ENCODE measurements around the gene VAMP4.
"Not testable (repeated sequence)": the region's sequence is repeated elsewhere in the genome, so short reads cannot be mapped to it uniquely, and the experiment has no call there.

Gene VAMP4

DNA sequence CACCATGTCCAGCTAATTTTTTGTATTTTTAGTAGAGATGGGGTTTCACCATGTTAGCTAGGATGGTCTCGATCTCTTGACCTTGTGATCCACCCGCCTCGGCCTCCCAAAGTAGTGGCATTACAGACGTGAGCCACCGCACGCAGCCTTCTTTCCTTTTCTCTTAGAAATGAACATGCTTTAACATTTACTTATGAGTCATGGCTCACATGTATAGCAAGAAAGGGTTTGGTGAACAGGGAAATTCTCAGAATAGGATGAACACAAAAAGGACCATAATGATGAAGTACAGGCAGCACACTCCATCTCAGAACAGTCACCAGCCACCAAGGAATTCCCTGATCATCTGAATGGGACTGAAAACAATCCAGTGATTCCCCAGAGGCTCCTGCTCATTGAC lies 9.4 kb upstream of the VAMP4 start:
- no peak for DNase-seq (ENCODE audit: low read depth)

GRCh38 chr1:171748651-171749050 lies 6.8 kb upstream of the VAMP4 start:
- DNase-seq (ENCODE audit: low read depth): no peak

- no peak for DNase-seq (ENCODE audit: low read depth)
These were observed 3.1 kb upstream of the VAMP4 start for GRCh38 chr1:171744986-171745385.

GRCh38 chr1:171743081-171743870 lies 1.4 kb upstream of the VAMP4 start:
- peak; percentile 75 for DNase-seq (ENCODE audit: low read depth)

DNA sequence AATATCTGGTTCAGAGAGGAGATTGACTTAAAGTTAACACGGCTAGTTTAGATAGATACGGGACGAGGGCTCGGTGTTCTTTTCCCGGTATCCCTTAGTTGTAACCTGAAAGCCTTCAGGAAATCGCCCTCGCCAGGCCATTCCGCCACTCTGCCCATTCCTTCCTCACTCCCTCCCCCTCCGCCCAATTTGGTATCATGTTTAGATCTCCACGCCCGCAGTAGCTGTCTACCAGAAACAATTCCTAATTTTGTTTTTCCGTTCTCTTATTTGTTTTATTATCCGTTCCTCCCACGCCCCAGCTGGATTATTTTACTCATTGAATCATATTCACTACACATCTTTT lies 685 bp upstream of the VAMP4 start:
- DNase-seq (ENCODE audit: low read depth): peak; percentile 62

GRCh38 chr1:171740987-171741871 lies 636 bp downstream of the VAMP4 start:
- peak; percentile 45 for DNase-seq (ENCODE audit: low read depth)

- peak; percentile 23 for DNase-seq (ENCODE audit: low read depth)
These were observed 1.5 kb downstream of the VAMP4 start for GRCh38 chr1:171740356-171740863.

DNA sequence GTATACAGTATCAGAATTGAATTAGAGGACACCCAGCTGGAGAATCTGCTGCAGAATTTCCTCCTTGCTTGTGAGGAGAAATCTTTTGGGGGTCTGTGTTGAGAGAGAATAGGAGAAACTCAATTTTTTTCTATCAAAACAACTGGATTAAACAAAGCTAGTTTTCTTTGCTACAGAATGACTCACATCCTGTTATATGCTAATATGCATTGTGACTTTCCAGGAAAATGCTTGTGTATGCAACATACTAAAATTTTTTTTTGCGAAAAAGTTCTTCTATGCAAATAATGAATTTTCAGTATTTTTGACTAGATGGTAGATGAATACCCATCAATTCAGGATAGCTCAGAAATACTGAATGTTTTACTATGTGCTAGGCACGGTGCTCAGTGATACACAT lies 2.2 kb downstream of the VAMP4 start:
- DNase-seq (ENCODE audit: low read depth): peak; percentile 35

DNA sequence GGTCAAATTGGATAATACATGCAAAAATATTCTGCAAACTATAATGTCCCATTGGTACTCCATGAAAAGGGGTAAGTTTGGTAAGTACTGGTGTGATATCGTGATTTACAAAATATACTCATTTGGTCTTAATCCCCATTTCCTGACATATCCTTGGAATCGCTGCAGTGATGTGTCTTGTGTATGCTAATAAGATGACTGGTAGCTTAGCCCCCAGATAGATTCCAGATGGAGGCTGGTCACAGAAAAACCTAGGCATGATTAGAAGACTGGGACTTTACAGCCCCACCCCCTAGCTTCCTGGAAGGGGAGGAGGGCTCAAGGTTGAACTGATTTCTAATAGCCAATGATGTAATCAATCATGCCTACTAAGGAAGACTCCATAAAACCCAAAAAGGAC lies 3.0 kb downstream of the VAMP4 start:
- DNase-seq (ENCODE audit: low read depth): peak; percentile 26

DNA sequence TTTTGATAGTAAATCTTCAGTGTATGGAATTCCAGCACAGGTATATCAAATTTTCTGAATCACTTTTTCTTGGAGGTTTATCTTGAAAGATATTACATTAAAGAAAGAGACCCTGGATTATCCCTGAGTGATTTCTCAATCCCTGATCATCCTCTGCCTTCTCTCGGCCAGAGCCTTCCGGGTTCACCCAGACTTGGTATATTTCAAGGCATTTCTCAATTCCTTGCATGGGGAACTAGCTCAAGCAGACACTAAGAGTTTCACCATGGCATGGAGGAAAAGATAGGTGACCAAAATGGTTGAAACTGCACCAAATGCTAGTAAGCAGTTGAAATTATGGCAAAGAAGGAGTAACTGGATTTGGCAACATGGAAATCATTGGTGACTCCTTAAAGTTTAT lies 5.7 kb downstream of the VAMP4 start:
- no peak for DNase-seq (ENCODE audit: low read depth)

- peak; percentile 14 for DNase-seq (ENCODE audit: low read depth)
These were observed 11.8 kb downstream of the VAMP4 start for GRCh38 chr1:171730052-171730451.

GRCh38 chr1:171727778-171728177 lies 14.1 kb downstream of the VAMP4 start:
- DNase-seq (ENCODE audit: low read depth): no peak

- not testable (repeated sequence) for DNase-seq (ENCODE audit: low read depth)
These were observed 18.7 kb downstream of the VAMP4 start for GRCh38 chr1:171723180-171723579.

DNA sequence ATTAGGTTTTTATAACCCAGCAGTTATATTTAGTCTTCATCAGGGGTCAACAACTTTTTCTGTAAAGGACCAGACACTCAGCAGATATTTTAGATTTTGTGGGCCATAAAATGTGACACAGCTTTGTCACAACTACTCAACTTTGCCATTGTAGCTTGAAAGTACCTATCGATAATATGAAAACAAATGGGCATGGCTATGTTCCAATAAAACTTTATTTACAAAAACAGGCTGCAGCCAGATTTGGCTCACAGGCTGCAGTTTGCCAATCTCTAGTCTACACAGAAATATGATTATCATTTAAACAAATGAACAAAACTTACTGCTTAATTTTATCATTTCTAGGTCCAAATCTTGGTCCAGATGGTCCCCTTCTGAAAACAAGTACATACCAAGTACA lies 23.0 kb downstream of the VAMP4 start:
- DNase-seq (ENCODE audit: low read depth): no peak

DNA sequence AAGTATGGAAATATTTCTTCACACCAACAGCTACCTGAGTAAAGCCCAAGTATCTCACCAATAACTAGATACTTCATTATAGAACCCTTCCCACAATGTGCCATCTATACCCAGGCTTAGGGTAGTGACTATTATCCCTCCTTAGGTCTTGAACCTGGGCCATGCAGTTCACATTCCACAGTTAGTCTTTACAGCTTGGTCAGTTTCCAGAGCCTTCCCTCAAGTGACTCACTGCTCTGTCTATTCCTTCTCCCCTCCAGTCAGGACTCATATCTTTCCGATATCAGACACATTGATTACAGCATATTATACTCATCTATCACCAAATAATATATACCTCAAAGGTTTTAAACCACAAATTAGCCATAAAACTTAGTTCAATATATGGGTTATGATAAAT lies 23.6 kb downstream of the VAMP4 start:
- peak; percentile 49 for DNase-seq (ENCODE audit: low read depth)

DNA sequence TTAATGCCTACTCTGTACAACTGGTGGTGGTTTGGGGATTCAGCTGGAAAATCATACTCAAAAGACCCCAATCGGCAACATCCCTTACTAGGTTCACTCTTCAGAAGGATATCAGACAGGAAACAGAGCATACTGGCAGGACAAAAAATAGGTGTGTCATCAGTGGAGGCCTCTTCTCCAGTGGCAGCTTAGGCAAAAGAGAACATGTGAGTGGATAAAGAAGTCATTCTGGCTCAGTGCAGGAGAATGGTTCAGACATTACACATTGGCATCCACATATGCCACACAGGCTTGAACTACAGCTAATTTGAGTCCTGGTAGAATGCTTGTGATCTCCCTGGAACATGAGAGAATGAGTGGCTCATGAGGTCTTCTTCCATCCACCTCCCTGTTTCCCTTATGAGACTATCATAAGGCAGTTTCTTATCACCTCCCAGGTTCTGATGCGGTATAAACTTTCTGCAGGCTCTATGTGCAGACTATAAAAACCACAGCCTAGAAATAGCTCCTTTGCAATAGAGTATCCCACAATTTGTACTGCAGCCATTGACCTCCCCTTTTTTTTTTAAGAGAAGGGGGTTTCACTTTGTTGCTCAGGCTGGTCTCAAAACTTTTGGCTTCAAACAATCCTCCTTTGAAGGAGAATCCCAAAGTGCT lies 24.7 kb downstream of the VAMP4 start:
- peak; percentile 19 for DNase-seq (ENCODE audit: low read depth)

DNA sequence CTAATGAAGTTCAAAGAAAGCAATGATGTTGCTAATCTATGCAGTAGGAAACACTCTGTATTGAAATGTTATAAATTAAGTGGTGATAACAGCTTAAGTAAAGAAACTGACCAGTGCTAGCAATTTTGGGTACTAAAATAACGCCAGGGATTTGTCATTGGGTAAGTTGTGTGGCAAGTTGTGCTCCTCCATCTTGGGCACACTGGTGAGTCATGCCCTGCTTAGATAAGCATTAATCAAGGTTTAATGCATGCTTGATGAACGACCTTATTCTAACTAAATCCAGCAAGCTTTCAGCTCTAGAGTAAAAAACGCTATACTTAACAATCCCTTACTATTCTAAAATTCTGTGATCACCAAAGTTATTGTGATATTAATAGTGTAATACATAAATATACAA lies 25.2 kb downstream of the VAMP4 start:
- DNase-seq (ENCODE audit: low read depth): peak; percentile 10

- DNase-seq (ENCODE audit: low read depth): peak; percentile 37
These were observed 26.0 kb downstream of the VAMP4 start for GRCh38 chr1:171715813-171716251.

DNA sequence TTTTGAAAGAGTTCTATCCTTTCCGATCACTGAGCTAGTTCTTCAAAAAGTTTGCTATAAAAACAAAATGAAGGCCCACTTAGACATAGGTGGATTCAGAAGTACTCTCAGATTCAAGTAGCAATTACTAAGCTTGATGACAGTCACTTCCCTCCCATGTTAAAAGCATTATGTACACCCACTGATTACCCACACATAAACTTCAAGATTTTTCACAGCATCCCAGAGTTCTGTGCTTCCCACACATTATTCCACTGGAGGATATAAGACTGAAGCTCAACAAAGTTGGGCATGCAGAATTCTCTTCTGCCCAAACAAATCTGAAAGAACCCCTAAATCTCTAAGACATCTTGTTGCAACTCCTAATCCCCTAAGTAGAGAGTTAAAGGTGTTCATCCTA lies 29.5 kb downstream of the VAMP4 start:
- no peak for DNase-seq (ENCODE audit: low read depth)

- DNase-seq (ENCODE audit: low read depth): no peak
These were observed 30.2 kb downstream of the VAMP4 start for GRCh38 chr1:171711643-171712042.

DNA sequence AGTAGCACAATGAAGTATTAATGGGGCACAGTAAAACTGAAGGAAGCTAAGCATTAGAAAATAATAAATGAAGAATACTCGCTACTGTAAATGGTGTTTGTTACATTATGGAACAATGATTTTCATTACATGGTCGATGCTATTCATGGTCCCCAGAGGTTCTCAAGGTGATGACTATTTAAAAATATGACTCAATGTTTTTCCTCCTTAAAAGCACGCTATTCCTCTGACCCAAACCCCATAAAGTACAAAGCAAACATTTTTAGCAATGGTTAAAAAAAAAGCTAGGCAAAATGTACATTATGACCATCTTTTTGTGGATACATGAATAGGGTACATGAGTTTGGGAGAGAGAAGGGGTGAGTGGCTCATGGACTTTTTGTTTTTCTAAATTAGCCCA lies 34.3 kb downstream of the VAMP4 start:
- DNase-seq (ENCODE audit: low read depth): no peak

DNA sequence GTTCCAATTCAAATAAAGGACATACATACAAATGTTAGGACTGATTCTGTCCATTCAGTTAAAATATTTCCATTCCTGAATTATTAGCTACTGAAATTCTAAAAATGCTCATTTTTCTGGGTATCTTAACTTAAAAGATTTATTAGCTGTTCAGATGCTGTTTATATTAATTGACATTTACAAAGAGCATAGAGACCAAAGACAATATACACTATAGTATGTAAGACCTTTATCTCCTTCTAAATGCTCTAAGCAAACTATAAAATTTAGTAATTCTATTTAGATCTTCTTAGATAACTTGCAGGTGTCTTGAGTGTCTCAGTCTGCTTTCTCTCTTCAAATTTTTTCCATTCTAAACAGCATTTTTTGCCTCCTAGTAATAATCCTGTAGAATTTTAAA lies 39.3 kb downstream of the VAMP4 start:
- no peak for DNase-seq (ENCODE audit: low read depth)

- DNase-seq (ENCODE audit: low read depth): no peak
These were observed 42.3 kb downstream of the VAMP4 start for GRCh38 chr1:171699531-171699930.

Data from EH (cell line).